Panc1 (cell line): ENCODE results near the gene FIG4. TPM values are rescaled to one million over a fixed set of nuclear protein-coding genes. Genes with fewer than 3 reads are reported as not detected.
"Not testable (repeated sequence)": the region's sequence is repeated elsewhere in the genome, so short reads cannot be mapped to it uniquely, and the experiment has no call there.

Experiments
- ATAC-seq: fragments of 200-7000 bp; cut with Tn5 transposase; 2 replicates; pipeline ENCODE4 v1.9.1; 2020; ENCODE audit warnings: mild to moderate bottlenecking, moderate library complexity
- BruUV-seq: library from RNA; stranded (reverse); fragments of 400-500 nt; replicated peaks from 2 replicates; lab custom pipeline; 2021; lab: Mats Ljungman, UMichigan
- CTCF ChIA-PET: fragments of 300-600 bp; sonication (Branson Sonifier 250); formaldehyde crosslinking; loops from one replicate; lab custom pipeline; 2022; ENCODE audit warnings: antibody characterized with exemption; lab: Charles Lee
- POLR2A ChIA-PET: fragments of 300-600 bp; sonication (Branson Sonifier 250); formaldehyde crosslinking; loops from one replicate; lab custom pipeline; 2022; ENCODE audit warnings: antibody characterized with exemption; lab: Charles Lee
- DNase-seq: peaks from one replicate; pipeline ENCODE4 v3.0.0-alpha.2; 2010; ENCODE audit warnings: low read depth, low spot score
- H3K27ac ChIP-seq: 2 replicates; pipeline ENCODE4 v1.5.1; 2011; ENCODE audit warnings: mild to moderate bottlenecking, low read length, inconsistent platforms
- H3K27me3 ChIP-seq: fragments of 200-500 bp; sonication (Bioruptor generic); 2 replicates; pipeline ENCODE4 v1.6.0; 2014; ENCODE audit warnings: low read length, inconsistent platforms; ENCODE audit not compliant: control insufficient read depth, insufficient read depth
- H3K36me3 ChIP-seq: fragments of 200-500 bp; sonication (Bioruptor generic); 2 replicates; pipeline ENCODE4 v1.5.1; 2014; ENCODE audit warnings: inconsistent platforms, mild to moderate bottlenecking, low read length, moderate library complexity; ENCODE audit not compliant: control insufficient read depth, insufficient read depth
- H3K4me1 ChIP-seq: 2 replicates; pipeline ENCODE4 v1.5.1; 2011; ENCODE audit warnings: inconsistent platforms, mild to moderate bottlenecking, low read length, moderate library complexity; ENCODE audit not compliant: control insufficient read depth, insufficient read depth
- H3K4me3 ChIP-seq, 2 experiments: 2 replicates each; pipeline ENCODE4 v1.5.1; 2011 to 2012; ENCODE audit warnings: low read depth in 2 of 2, low read length in 2 of 2, mild to moderate bottlenecking in 2 of 2, inconsistent platforms in 1 of 2, moderate library complexity in 1 of 2
- H3K9me3 ChIP-seq: fragments of 200-500 bp; sonication (Bioruptor generic); 2 replicates; pipeline ENCODE4 v1.5.1; 2014; ENCODE audit warnings: low read depth, mild to moderate bottlenecking, inconsistent platforms, low read length, moderate library complexity; ENCODE audit not compliant: control insufficient read depth, insufficient read depth
- POLR2AphosphoS5 ChIP-seq: IDR thresholded peaks from 2 replicates; pipeline ENCODE4 v1.6.1; 2012; ENCODE audit warnings: mild to moderate bottlenecking, low read depth, low read length, moderate library complexity
- REST ChIP-seq, 2 experiments: IDR thresholded peaks; 2 replicates each; pipeline ENCODE4 v1.6.1; 2011 to 2012; ENCODE audit warnings: low read depth in 2 of 2, control low read depth in 1 of 2, low read length in 1 of 2, mild to moderate bottlenecking in 1 of 2, moderate library complexity in 1 of 2; ENCODE audit not compliant: insufficient read depth in 1 of 2
- SIN3A ChIP-seq: IDR thresholded peaks from 2 replicates; pipeline ENCODE4 v1.6.1; 2012; ENCODE audit warnings: low read depth, mild to moderate bottlenecking, low read length, moderate library complexity, borderline replicate concordance; ENCODE audit not compliant: insufficient read depth
- TCF7L2 ChIP-seq: IDR thresholded peaks from 2 replicates; pipeline ENCODE4 v1.6.1; 2011; ENCODE audit warnings: mild to moderate bottlenecking, low read depth, low read length, inconsistent platforms
- in situ Hi-C: cut with HindIII; loops from 2 replicates; pipeline ENCODE4 v1.10.0; 2016; ENCODE audit warnings: low sequenced_read_pairs, low pct_unique_long_range_greater_than_20kb
- intact Hi-C: fragments of 100-400 bp; cut with micrococcal nuclease; formaldehyde crosslinking; loops from one replicate; pipeline ENCODE4 v1.10.0; 2022; ENCODE audit not compliant: unreplicated experiment
- total RNA-seq: library from RNA; stranded (reverse); gene quantifications from one replicate; pipeline ENCODE4 v1.2.1, GENCODE V29; 2021; ENCODE audit not compliant: unreplicated experiment
- TF ChIP-seq, protein P1 (sequence below): fragments of 450-650 bp; IDR thresholded peaks from 2 replicates; pipeline ENCODE4 v1.5.1; 2017; ENCODE audit warnings: mild to moderate bottlenecking

FIG4 gene
- total RNA-seq, 1 experiment from 2014 or later = 19.0 TPM

GRCh38 chr6:109826551-109826950, 135.5 kb downstream of the FIG4 start:
- no peaks in the 10 kb centered on the region for H3K4me1 ChIP-seq
- H3K4me3 ChIP-seq = no peak overlapping the region
- ATAC-seq = no peak
- CTCF ChIA-PET = no interaction called here
- DNase-seq = no peak
- no peaks in the 10 kb centered on the region for H3K36me3 ChIP-seq
- no TSS peak for BruUV-seq
- TF ChIP-seq, protein P1, sequence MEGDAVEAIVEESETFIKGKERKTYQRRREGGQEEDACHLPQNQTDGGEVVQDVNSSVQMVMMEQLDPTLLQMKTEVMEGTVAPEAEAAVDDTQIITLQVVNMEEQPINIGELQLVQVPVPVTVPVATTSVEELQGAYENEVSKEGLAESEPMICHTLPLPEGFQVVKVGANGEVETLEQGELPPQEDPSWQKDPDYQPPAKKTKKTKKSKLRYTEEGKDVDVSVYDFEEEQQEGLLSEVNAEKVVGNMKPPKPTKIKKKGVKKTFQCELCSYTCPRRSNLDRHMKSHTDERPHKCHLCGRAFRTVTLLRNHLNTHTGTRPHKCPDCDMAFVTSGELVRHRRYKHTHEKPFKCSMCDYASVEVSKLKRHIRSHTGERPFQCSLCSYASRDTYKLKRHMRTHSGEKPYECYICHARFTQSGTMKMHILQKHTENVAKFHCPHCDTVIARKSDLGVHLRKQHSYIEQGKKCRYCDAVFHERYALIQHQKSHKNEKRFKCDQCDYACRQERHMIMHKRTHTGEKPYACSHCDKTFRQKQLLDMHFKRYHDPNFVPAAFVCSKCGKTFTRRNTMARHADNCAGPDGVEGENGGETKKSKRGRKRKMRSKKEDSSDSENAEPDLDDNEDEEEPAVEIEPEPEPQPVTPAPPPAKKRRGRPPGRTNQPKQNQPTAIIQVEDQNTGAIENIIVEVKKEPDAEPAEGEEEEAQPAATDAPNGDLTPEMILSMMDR = no peak
- in situ Hi-C loops (no loop called here), intact Hi-C loops (no loop called here)
- POLR2A ChIA-PET = interaction anchor here (0.6 kb wide), 1 partner anchor 366 kb away, joined by 5 read pairs; no protein-coding TSS in a partner anchor
- no peaks in the 10 kb centered on the region for H3K9me3 ChIP-seq
- no peaks in the 10 kb centered on the region for H3K27me3 ChIP-seq
- H3K27ac ChIP-seq = no peak overlapping the region

- in situ Hi-C loops, H3K4me3 ChIP-seq, H3K4me1 ChIP-seq, intact Hi-C loops, H3K9me3 ChIP-seq, H3K27me3 ChIP-seq, DNase-seq, CTCF ChIA-PET, H3K36me3 ChIP-seq, H3K27ac ChIP-seq, BruUV-seq, ATAC-seq, POLR2A ChIA-PET: not testable (repeated sequence)
Measured at GRCh38 chr6:109831352-109831751, 140.3 kb downstream of the FIG4 start.

DNA sequence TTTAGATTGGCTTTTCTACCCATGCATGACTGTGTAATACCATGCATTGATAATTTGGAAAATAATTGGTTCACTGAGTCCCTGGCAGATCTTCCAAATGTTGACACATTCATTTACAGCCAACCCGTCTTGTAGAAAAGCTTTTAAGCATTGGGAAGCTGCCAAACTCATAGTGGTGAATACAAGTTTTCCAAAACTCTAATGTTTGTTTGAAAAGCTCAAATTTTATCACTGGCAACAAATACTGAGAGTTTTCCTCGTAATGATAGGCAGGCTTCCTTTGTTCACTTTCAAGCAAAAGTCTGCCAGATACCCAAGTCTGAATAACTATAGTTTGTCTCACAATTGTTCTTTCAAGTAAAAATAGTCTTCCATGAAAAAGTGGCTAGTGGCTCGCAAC, 143.0 kb downstream of the FIG4 start:
- TF ChIP-seq SIN3A = no peak
- TF ChIP-seq REST (IDR thresholded peaks at IDR 0.05; ENCODE audit: insufficient read depth in 1 of 2, low read depth in 2 of 2, low read length in 1 of 2) = no peak
- no peak for TF ChIP-seq TCF7L2
- TF ChIP-seq POLR2AphosphoS5 = no peak
- TF ChIP-seq, protein P1 = no peak
- intact Hi-C loops = no loop called here
- DNase-seq (no peak), ATAC-seq (no peak)
- ChIA-PET POLR2A (no interaction called here), CTCF (no interaction called here)
- Histone ChIP-seq H3K4me3 (no peak overlapping the region), H3K27ac (no peak overlapping the region), H3K9me3 (no peaks in the 10 kb centered on the region), H3K4me1 (peaks cover 6% of the 10 kb centered on the region; the same call in 1 of the 2 replicates), H3K36me3 (no peaks in the 10 kb centered on the region), H3K27me3 (no peaks in the 10 kb centered on the region)
- no TSS peak for BruUV-seq
- in situ Hi-C loops = no loop called here
